ENCODE results near the gene CH25H.

The CH25H gene

GRCh38 chr10:89219513-89220218, 12.5 kb upstream of the CH25H start:
- no peak overlapping the region for H3K4me3 ChIP-seq (ENCODE audit: control insufficient read depth, low read depth, low read length)
- no peak for DNase-seq (ENCODE audit: low read depth)
- TF ChIP-seq CTCF (IDR thresholded peaks at IDR 0.05; ENCODE audit: control insufficient read depth, insufficient read depth, low read depth, low read length, missing control alignments): no peak

GRCh38 chr10:89217057-89217990, 10.2 kb upstream of the CH25H start:
- no peak overlapping the region for H3K4me3 ChIP-seq (ENCODE audit: control insufficient read depth, low read depth, low read length)
- DNase-seq (ENCODE audit: low read depth): no peak
- peak; percentile 57 for TF ChIP-seq CTCF (IDR thresholded peaks at IDR 0.05; ENCODE audit: control insufficient read depth, insufficient read depth, low read depth, low read length, missing control alignments)

- no peak for TF ChIP-seq CTCF (IDR thresholded peaks at IDR 0.05; ENCODE audit: control insufficient read depth, insufficient read depth, low read depth, low read length, missing control alignments)
- DNase-seq (ENCODE audit: low read depth): no peak
- no peak overlapping the region for H3K4me3 ChIP-seq (ENCODE audit: control insufficient read depth, low read depth, low read length)
These were observed 8.9 kb upstream of the CH25H start for GRCh38 chr10:89216056-89216455.

GRCh38 chr10:89215511-89215910, 8.4 kb upstream of the CH25H start:
- no peak overlapping the region for H3K4me3 ChIP-seq (ENCODE audit: control insufficient read depth, low read depth, low read length)
- TF ChIP-seq CTCF (IDR thresholded peaks at IDR 0.05; ENCODE audit: control insufficient read depth, insufficient read depth, low read depth, low read length, missing control alignments): no peak
- no peak for DNase-seq (ENCODE audit: low read depth)

GRCh38 chr10:89214566-89215165, 7.5 kb upstream of the CH25H start:
- no peak overlapping the region for H3K4me3 ChIP-seq (ENCODE audit: control insufficient read depth, low read depth, low read length)

More at GRCh38 chr10:89214566-89215165, 7.5 kb upstream of the CH25H start:
- no peak for DNase-seq (ENCODE audit: low read depth)
- TF ChIP-seq CTCF (IDR thresholded peaks at IDR 0.05; ENCODE audit: control insufficient read depth, insufficient read depth, low read depth, low read length, missing control alignments): no peak

All from AG09309 (cell line).